Renal pelvis (tissue), 4 donors: ENCODE measurements around the gene HDAC7. TPM values are rescaled to one million over a fixed set of nuclear protein-coding genes. Genes with fewer than 3 reads are reported as not detected.

Experiments used
- DNase-seq: peaks from one replicate; pipeline ENCODE4 v3.0.0-alpha.2; 2013
- polyA plus RNA-seq, 3 donors: library from polyadenylated mRNA; unstranded; fragments of 120-200 nt; gene quantifications; one replicate each; pipeline ENCODE4 v1.2.1, GENCODE V29; 2013; ENCODE audit not compliant: insufficient read length in 3 of 3

The HDAC7 gene
- polyA plus RNA-seq, 3 donors = 80.8 to 93.5 (median 90.2) TPM

- DNase-seq = no peak
Measured at GRCh38 chr12:47748899-47749298, 70.8 kb downstream of the HDAC7 start.

GRCh38 chr12:47748507-47748828 is 71.2 kb downstream of the HDAC7 start:
- DNase-seq = no peak

GRCh38 chr12:47747596-47748506 is 71.9 kb downstream of the HDAC7 start:
- DNase-seq = no peak

GRCh38 chr12:47747126-47747525 is 72.6 kb downstream of the HDAC7 start:
- DNase-seq = no peak

GRCh38 chr12:47746523-47746922 is 73.2 kb downstream of the HDAC7 start:
- DNase-seq = no peak

- no peak for DNase-seq
Measured at GRCh38 chr12:47746073-47746472, 73.6 kb downstream of the HDAC7 start.

- DNase-seq = no peak
Measured at GRCh38 chr12:47745485-47746041, 74.1 kb downstream of the HDAC7 start.

GRCh38 chr12:47744778-47745436 is 74.8 kb downstream of the HDAC7 start:
- no peak for DNase-seq

GRCh38 chr12:47744005-47744651 is 75.6 kb downstream of the HDAC7 start:
- DNase-seq = no peak

- no peak for DNase-seq
Measured at GRCh38 chr12:47743311-47743860, 76.3 kb downstream of the HDAC7 start.

- no peak for DNase-seq
Measured at GRCh38 chr12:47742253-47742825, 77.4 kb downstream of the HDAC7 start.

- no peak for DNase-seq
Measured at GRCh38 chr12:47741340-47741703, 78.4 kb downstream of the HDAC7 start.

GRCh38 chr12:47740606-47741339 is 78.9 kb downstream of the HDAC7 start:
- DNase-seq = no peak

GRCh38 chr12:47739979-47740378 is 79.7 kb downstream of the HDAC7 start:
- no peak for DNase-seq

GRCh38 chr12:47739297-47739696 is 80.4 kb downstream of the HDAC7 start:
- DNase-seq = no peak

GRCh38 chr12:47737936-47738594 is 81.6 kb downstream of the HDAC7 start:
- DNase-seq = no peak

- no peak for DNase-seq
Measured at GRCh38 chr12:47736877-47737676, 82.6 kb downstream of the HDAC7 start.

GRCh38 chr12:47736216-47736615 is 83.5 kb downstream of the HDAC7 start:
- DNase-seq = no peak

GRCh38 chr12:47735649-47736048 is 84.1 kb downstream of the HDAC7 start:
- DNase-seq = no peak
